C4-2B (cell line): ENCODE measurements around the gene PLAAT2.

ENCODE experiments used
- ZFX ChIP-seq: fragments of 450-650 bp; IDR thresholded peaks from 2 replicates; pipeline ENCODE4 v1.6.1; 2017
- TF ChIP-seq, protein P1 (sequence below): fragments of 450-650 bp; conservative IDR thresholded peaks from 2 replicates; pipeline ENCODE4 v1.5.1; 2017; ENCODE audit warnings: mild to moderate bottlenecking

DNA sequence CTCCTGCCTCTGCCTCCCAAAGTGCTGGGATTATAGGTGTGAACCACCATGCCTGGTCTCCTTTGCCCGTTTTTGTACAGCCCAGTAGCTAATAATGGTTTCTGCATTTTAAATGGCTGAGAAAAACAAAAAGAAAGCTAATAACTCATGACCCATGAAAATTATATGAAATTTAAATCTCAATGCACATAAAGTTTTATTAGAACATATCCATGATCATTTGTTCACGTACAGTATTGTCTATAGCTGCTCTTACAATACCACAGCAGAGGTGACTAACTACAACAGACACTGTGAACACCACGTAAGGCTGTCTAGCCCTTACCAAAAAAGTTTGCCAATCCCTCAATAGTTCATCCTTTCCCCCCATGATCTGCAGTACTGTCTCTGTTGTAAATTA lies 6.4 kb upstream of the PLAAT2 start:
- TF ChIP-seq, protein P1, sequence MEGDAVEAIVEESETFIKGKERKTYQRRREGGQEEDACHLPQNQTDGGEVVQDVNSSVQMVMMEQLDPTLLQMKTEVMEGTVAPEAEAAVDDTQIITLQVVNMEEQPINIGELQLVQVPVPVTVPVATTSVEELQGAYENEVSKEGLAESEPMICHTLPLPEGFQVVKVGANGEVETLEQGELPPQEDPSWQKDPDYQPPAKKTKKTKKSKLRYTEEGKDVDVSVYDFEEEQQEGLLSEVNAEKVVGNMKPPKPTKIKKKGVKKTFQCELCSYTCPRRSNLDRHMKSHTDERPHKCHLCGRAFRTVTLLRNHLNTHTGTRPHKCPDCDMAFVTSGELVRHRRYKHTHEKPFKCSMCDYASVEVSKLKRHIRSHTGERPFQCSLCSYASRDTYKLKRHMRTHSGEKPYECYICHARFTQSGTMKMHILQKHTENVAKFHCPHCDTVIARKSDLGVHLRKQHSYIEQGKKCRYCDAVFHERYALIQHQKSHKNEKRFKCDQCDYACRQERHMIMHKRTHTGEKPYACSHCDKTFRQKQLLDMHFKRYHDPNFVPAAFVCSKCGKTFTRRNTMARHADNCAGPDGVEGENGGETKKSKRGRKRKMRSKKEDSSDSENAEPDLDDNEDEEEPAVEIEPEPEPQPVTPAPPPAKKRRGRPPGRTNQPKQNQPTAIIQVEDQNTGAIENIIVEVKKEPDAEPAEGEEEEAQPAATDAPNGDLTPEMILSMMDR, result no peak
- no peak for TF ChIP-seq ZFX
